ENCODE measurements around the gene STAT5B. TPM values are rescaled to one million over a fixed set of nuclear protein-coding genes. Genes with fewer than 3 reads are reported as not detected.
A peak's percentile ranks its signal among the peaks of the same experiment; 100 is the strongest.

The STAT5B gene
- total RNA-seq, 1 experiment from 2014 or later = 7.1 TPM

GRCh38 chr17:42192189-42193126 is 83.7 kb downstream of the STAT5B start:
- RAD21 ChIA-PET (ENCODE audit: low non-redundant PET in 1 of 2, low total read pairs in 2 of 2, uncharacterized antibody in 2 of 2, unreplicated experiment in 2 of 2) = no interaction called here
- no peaks in the 10 kb centered on the region for H3K36me3 ChIP-seq (ENCODE audit: control insufficient read depth in 1 of 2, insufficient read depth in 2 of 2, low read length in 2 of 2)
- no peak overlapping the region for H3K9ac ChIP-seq (ENCODE audit: low read length)
- H2AFZ ChIP-seq (ENCODE audit: low read depth, low read length, poor library complexity, severe bottlenecking) = no peak overlapping the region
- no peaks in the 10 kb centered on the region for H3K79me2 ChIP-seq (ENCODE audit: insufficient read depth, low read length)
- BruUV-seq (replicated peaks) = no TSS peak
- H3K27me3 ChIP-seq (ENCODE audit: insufficient read depth, low read length) = no peaks in the 10 kb centered on the region
- TF ChIP-seq JUND (IDR thresholded peaks at IDR 0.05) (no peak), MAX (IDR thresholded peaks at IDR 0.05) (no peak), POLR2A (IDR thresholded peaks at IDR 0.05; ENCODE audit: borderline replicate concordance, extremely low read depth, insufficient read depth, insufficient read length) (no peak), EZH2 (IDR thresholded peaks at IDR 0.05) (no peak), EZH2phosphoT487 (IDR thresholded peaks at IDR 0.05; ENCODE audit: borderline replicate concordance) (no peak), ZBTB33 (IDR thresholded peaks at IDR 0.05; ENCODE audit: extremely low read depth, insufficient replicate concordance, low read length) (no peak), REST (IDR thresholded peaks at IDR 0.05; ENCODE audit: low read depth) (no peak), POLR2AphosphoS5 (IDR thresholded peaks at IDR 0.05; ENCODE audit: low read depth, low read length) (no peak)
- H4K20me1 ChIP-seq (ENCODE audit: insufficient read depth) = no peaks in the 10 kb centered on the region
- H3K4me3 ChIP-seq (replicated peaks in 1 of 2; ENCODE audit: low read depth in 1 of 2, low read length in 2 of 2) = 0 out of 4 replicates have a peak overlapping the region, but pooled peaks of 1 of the 2 experiments have one; percentile 73
- peak overlapping the region; percentile 91 for H3K4me2 ChIP-seq (ENCODE audit: low read length)
- H3K9me3 ChIP-seq (ENCODE audit: control insufficient read depth in 1 of 2, insufficient read depth in 1 of 2, low read depth in 1 of 2, low read length in 2 of 2) = no peaks in the 10 kb centered on the region
- ATAC-seq (no peak), DNase-seq (ENCODE audit: low read depth, low spot score) (no peak)
- CTCF ChIA-PET = no interaction called here
- H3K4me1 ChIP-seq (ENCODE audit: control insufficient read depth in 1 of 2, insufficient read depth in 2 of 2, low read length in 2 of 2) = peaks cover 8 to 15% of the 10 kb centered on the region in 2 experiments; a peak in 3 of 4 replicates
- POLR2A ChIA-PET = no interaction called here
- H3K9me2 ChIP-seq (ENCODE audit: insufficient read depth) = no peaks in the 10 kb centered on the region
- H3K27ac ChIP-seq (ENCODE audit: low read depth, low read length) = peak overlapping the region; percentile 10; the same call in 1 of the 2 replicates
- intact Hi-C loops (cut with micrococcal nuclease) = no loop called here

Measured in HCT116 (cell line).